IPS DF 6.9 (cell line): ENCODE data around the gene BRAF.
"Not testable (repeated sequence)": the region's sequence is repeated elsewhere in the genome, so short reads cannot be mapped to it uniquely, and the experiment has no call there.

Experiments
- DNase-seq: peaks from one replicate; pipeline ENCODE4 v3.0.0-alpha.2; 2013; ENCODE audit warnings: low read depth, low spot score
- H3K27ac ChIP-seq: one replicate; pipeline ENCODE4 v1.5.1; 2013; ENCODE audit warnings: low read length, control low read depth
- H3K27me3 ChIP-seq: 2 replicates; pipeline ENCODE4 v1.6.1; 2013; ENCODE audit warnings: mild to moderate bottlenecking, low read length; ENCODE audit not compliant: control insufficient read depth, insufficient read depth
- H3K36me3 ChIP-seq: 2 replicates; pipeline ENCODE4 v1.6.1; 2013; ENCODE audit warnings: low read length; ENCODE audit not compliant: control insufficient read depth, insufficient read depth
- H3K4me1 ChIP-seq: 2 replicates; pipeline ENCODE4 v1.6.1; 2013; ENCODE audit warnings: low read length; ENCODE audit not compliant: control insufficient read depth, insufficient read depth
- H3K4me3 ChIP-seq: 2 replicates; pipeline ENCODE4 v1.5.1; 2013; ENCODE audit warnings: mild to moderate bottlenecking, low read length
- H3K9me3 ChIP-seq: 2 replicates; pipeline ENCODE4 v1.6.1; 2013; ENCODE audit warnings: low read length, inconsistent platforms; ENCODE audit not compliant: control insufficient read depth, insufficient read depth
- WGBS: extraction: QIAGEN DNeasy Blood & Tissue Kit; methylation state at CpG from one replicate; pipeline ENCODE4 v1.1.7; 2013; ENCODE audit warnings: mixed read lengths, missing lambda C conversion rate; ENCODE audit not compliant: insufficient read length, insufficient coverage; 5-methylcytosine and 5-hydroxymethylcytosine counted together

The BRAF gene

DNA sequence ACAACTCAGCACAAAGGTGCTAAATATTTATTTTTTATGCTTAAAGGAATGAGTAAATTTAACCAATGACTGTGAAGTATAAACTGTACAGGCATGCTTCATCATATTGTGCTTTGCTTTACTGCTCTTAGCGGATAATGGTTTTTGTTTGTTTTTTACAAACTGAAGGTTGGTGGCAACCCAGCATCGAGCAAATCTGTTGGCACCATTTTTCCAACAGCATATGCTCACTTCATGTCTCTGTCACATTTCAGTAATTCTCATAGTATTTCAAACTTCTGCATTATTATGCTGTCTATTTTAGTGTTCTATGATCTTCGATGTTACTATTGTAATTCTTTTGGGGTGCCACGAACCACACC, 22.8 kb downstream of the BRAF start:
- no peaks in the 10 kb centered on the region for H3K36me3 ChIP-seq
- no peaks in the 10 kb centered on the region for H3K9me3 ChIP-seq
- H3K4me1 ChIP-seq: no peaks in the 10 kb centered on the region

DNA sequence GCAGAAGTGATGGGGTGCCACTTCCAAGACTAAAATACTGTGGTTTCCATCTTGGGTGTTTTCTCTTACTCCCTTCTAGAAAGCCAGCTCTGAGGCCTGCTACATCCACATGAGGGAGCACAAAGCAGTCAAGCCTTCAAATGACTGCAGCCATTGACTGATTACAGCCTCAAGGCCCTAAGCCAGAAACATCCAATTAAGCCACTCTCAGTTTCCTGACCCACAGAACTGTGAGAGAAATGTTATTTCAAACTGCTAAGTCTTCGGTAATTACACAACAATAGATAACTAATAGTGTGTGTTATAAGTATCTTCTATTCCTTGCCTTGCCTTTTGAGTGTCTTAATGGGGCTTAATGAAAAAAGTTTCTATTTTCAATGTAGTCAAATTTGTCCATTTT, 24.8 kb downstream of the BRAF start:
- no peak for DNase-seq
- WGBS: no CpG with 5 or more reads among the region's 1 CpG
- no peak overlapping the region for H3K27ac ChIP-seq

More for the DNA sequence above, 22.8 kb downstream of the BRAF start:
- no peaks in the 10 kb centered on the region for H3K27me3 ChIP-seq
- no peak for DNase-seq
- no peak overlapping the region for H3K4me3 ChIP-seq
- no CpG with 5 or more reads among the region's 4 CpGs for WGBS
- no peak overlapping the region for H3K27ac ChIP-seq

DNA sequence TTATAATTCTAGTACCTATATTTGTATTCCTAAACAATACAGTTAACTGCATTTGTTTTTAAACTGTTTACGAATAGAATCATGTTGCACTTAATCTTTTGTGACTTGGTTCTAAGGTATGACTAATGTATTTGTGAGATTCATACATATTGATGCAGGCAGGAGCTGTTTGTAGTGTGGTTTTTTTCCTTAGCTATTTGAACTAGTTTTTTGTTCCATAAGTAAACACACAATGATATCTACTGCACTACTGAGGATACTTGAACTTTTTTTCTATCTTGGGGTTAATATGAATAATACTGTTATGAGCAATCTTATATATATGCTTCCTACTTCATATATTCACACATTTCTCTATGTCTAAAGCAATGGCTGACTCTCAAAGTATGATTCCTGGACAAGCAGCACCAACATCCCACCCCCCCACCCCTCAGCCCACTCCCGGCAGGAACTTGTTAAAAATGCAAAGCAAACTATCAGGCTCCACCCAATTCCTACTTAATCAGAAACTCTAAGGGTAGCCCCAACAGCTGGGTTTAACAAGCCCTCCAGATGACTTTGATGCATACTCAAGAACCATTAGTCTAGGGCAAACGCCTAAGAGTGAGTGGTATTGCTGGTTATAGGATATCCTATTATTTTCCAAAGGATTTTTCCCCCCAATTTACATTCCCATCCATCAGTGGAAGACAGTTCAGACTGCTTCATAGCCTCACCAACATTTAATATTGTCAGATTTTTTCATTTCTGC, 25.8 kb downstream of the BRAF start:
- no peaks in the 10 kb centered on the region for H3K36me3 ChIP-seq
- no peak overlapping the region for H3K27ac ChIP-seq
- H3K4me1 ChIP-seq: no peaks in the 10 kb centered on the region
- H3K4me3 ChIP-seq: no peak overlapping the region
- no peaks in the 10 kb centered on the region for H3K9me3 ChIP-seq
- no peak for DNase-seq
- no CpG with 5 or more reads among the region's 3 CpGs for WGBS
- no peaks in the 10 kb centered on the region for H3K27me3 ChIP-seq

More for the DNA sequence above, 24.8 kb downstream of the BRAF start:
- no peak overlapping the region for H3K4me3 ChIP-seq
- no peaks in the 10 kb centered on the region for H3K9me3 ChIP-seq
- H3K36me3 ChIP-seq: no peaks in the 10 kb centered on the region
- H3K4me1 ChIP-seq: no peaks in the 10 kb centered on the region
- no peaks in the 10 kb centered on the region for H3K27me3 ChIP-seq

DNA sequence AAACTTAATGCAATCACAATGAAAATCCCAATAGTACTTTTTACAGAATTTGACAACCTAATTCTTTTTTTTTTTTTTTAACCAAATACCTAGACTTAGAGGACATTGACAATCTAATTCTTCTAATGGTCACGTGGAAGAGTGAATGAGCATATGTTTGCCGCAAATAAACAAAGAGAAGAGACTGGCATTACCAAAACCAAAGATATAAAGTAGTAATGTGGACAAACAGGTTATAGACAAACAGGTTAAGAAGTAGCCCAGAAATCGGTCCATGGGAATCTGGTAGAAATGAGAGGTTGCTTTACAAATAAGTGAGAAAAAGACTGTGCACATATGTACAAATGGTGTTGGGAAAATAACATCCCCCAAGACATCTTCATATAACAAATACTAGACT, 27.7 kb downstream of the BRAF start:
- Histone ChIP-seq H3K9me3 (no peaks in the 10 kb centered on the region), H3K4me1 (no peaks in the 10 kb centered on the region), H3K27ac (no peak overlapping the region), H3K27me3 (no peaks in the 10 kb centered on the region), H3K4me3 (no peak overlapping the region), H3K36me3 (no peaks in the 10 kb centered on the region)
- WGBS: no CpG with 5 or more reads among the region's 3 CpGs
- no peak for DNase-seq

DNA sequence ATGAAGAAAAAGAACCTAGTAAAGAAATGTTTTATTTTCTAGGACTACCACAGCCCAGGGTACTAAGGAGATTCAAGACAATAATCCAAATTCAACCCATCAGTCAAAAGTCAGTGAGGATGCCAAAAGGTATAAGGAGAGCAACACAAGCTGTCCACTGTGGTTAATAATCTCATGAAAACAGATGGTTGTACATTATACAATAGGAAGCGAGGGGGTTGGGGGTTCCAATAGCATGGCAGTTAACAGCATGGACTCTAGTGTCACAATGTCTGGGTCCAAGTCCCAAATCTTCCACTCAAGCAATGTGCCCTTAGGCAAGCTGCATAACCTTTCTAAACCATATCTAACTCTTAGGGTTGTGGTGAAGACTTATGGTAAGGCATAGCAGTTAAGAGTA, 35.1 kb downstream of the BRAF start:
- H3K4me3 ChIP-seq: no peak overlapping the region
- H3K27me3 ChIP-seq: no peaks in the 10 kb centered on the region
- no peaks in the 10 kb centered on the region for H3K36me3 ChIP-seq
- H3K9me3 ChIP-seq: no peaks in the 10 kb centered on the region
- H3K27ac ChIP-seq: no peak overlapping the region
- no peaks in the 10 kb centered on the region for H3K4me1 ChIP-seq
- no peak for DNase-seq
- no CpG with 5 or more reads among the region's 1 CpG for WGBS

DNA sequence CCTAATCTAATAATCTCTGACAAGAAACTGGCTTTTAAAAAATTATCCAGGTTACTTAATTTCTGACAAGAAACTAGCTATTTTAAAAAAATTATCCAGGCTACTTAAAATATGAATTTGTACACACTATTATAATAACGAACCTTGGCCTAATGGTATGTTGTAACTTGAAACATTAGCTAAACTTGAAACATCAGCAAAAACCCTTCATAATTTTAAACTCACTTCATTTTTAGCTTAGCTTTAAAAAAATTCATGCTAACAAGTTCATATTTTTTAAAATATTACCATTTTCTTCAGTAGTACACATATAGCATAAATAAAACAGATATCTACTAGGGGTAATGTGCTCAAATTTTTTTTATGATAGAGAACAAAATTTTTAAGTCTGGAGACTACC, 35.6 kb downstream of the BRAF start:
- Histone ChIP-seq H3K27me3 (no peaks in the 10 kb centered on the region), H3K4me3 (no peak overlapping the region), H3K36me3 (no peaks in the 10 kb centered on the region), H3K27ac (no peak overlapping the region), H3K4me1 (no peaks in the 10 kb centered on the region), H3K9me3 (no peaks in the 10 kb centered on the region)
- no CpG with 5 or more reads among the region's 1 CpG for WGBS
- DNase-seq: no peak

DNA sequence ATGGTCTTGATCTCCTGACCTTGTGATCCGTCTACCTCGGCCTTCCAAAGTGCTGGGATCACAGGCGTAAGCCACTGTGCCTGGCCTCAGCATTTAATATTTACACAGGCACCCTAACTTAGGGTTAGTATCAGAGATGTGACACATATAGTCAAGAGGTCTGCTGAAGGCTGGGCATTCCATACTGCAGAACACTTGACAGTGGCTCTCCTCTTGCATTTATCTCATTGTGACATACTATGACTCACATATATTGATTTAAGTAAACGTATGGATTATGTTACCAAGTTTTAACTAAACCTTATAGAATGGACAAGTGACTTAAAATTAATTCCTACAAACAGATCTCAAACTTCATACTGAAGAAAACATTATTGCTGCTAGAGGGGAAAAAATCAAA, 36.6 kb downstream of the BRAF start:
- no peak overlapping the region for H3K27ac ChIP-seq
- no peaks in the 10 kb centered on the region for H3K27me3 ChIP-seq
- DNase-seq: no peak
- H3K36me3 ChIP-seq: no peaks in the 10 kb centered on the region
- H3K9me3 ChIP-seq: no peaks in the 10 kb centered on the region
- no peaks in the 10 kb centered on the region for H3K4me1 ChIP-seq
- no CpG with 5 or more reads among the region's 4 CpGs for WGBS
- no peak overlapping the region for H3K4me3 ChIP-seq

DNA sequence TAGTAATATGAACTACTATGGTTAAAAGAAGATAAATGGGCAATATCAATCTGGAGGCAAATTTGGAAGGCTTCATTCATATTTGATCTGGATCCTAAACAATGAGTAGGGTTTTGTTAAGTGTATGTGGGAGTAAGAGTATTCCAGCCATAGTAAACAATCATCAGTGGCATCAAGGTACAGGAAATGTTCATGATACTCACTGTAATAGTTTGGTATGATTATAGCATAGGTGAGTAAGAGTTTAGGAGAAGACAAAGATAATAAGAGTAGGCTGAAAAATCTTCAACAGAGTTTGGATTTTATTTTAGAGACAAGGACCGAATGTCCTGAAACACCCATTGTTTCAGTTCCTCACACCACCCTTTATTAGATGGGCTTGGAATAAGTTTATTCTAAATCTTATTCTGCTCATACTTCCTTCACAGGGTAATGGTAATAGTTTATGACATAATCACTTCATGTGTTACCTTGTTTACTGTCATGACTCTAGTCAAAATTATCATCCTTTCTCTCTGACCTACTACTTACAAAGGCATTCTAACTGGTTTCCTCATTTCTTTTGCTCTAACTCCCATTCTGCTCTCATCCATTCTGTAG, 38.9 kb downstream of the BRAF start:
- Histone ChIP-seq H3K9me3 (no peaks in the 10 kb centered on the region), H3K36me3 (no peaks in the 10 kb centered on the region), H3K27me3 (no peaks in the 10 kb centered on the region), H3K4me3 (no peak overlapping the region), H3K4me1 (no peaks in the 10 kb centered on the region), H3K27ac (no peak overlapping the region)
- no CpG with 5 or more reads among the region's 1 CpG for WGBS
- DNase-seq: no peak

DNA sequence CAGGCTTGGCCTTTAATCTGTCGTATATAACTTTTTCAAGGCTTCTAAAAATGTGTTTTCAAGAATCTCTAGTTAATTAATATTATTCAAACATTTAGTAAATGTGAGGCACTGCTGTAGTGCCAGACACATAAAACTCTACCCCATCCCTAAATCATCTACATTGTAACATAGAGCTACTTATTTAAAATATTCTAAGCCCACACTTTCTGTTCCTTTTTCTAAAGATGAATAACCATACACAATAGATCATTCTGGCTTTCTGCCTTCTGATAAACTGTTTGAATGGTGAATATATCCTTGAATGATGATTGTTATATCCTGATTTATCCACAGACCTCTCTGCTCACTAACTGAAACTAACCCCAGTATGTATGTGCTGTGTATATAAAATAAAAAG, 41.4 kb downstream of the BRAF start:
- Histone ChIP-seq H3K4me1 (no peaks in the 10 kb centered on the region), H3K9me3 (no peaks in the 10 kb centered on the region), H3K27ac (no peak overlapping the region), H3K36me3 (no peaks in the 10 kb centered on the region), H3K27me3 (no peaks in the 10 kb centered on the region), H3K4me3 (no peak overlapping the region)
- WGBS: no CpG with 5 or more reads among the region's 1 CpG
- DNase-seq: no peak

DNA sequence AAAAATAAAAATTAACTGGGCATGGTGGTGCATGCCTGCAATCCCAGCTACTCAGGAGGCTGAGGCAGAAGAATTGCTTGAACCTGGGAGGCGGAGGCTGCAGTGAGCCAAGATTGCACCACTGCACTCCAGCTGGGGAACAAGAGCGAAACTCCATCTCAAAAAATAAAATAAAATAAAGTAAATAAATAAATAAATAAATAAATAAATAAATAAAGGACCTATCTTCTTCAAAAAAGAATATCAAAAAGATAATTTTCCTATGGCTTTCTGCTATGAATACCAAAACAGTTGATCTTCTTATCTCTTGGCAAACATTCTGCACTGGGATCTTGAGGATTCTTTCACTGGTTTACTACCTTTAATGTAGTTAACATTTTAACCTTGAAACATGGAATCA, 41.9 kb downstream of the BRAF start:
- not testable (repeated sequence) for H3K4me3 ChIP-seq, H3K27ac ChIP-seq, H3K4me1 ChIP-seq, H3K9me3 ChIP-seq, DNase-seq, H3K27me3 ChIP-seq, H3K36me3 ChIP-seq
- WGBS: no CpG with 5 or more reads among the region's 2 CpGs
